B cell (primary cell): ENCODE measurements around the gene FKBP1B. TPM values are rescaled to one million over a fixed set of nuclear protein-coding genes. Genes with fewer than 3 reads are reported as not detected.

Source experiments
- ATAC-seq: fragments of 200-7000 bp; cut with Tn5 transposase; one replicate; pipeline ENCODE4 v1.10.0; 2021; ENCODE audit warnings: low read depth, mild to moderate bottlenecking, moderate number of reproducible peaks, moderate library complexity
- CTCF ChIA-PET: fragments of 350-600 bp; sonication (Branson Sonifier 250); formaldehyde crosslinking; loops from one replicate; lab custom pipeline; 2021; ENCODE audit warnings: antibody characterized with exemption, inconsistent platforms; lab: Charles Lee
- POLR2A ChIA-PET: fragments of 350-600 bp; sonication (Branson Sonifier 250); formaldehyde crosslinking; loops from one replicate; lab custom pipeline; 2021; ENCODE audit warnings: antibody characterized with exemption; lab: Charles Lee
- DNase-seq: peaks from one replicate; pipeline ENCODE4 v3.0.0; 2013
- H2AFZ ChIP-seq: 2 replicates; pipeline ENCODE4 v1.6.1; 2012; ENCODE audit warnings: mild to moderate bottlenecking, low read depth, low read length; ENCODE audit not compliant: insufficient read depth, poor library complexity, severe bottlenecking
- H3K27ac ChIP-seq, 2 donors: 1 replicate in 1 of 2; 2 replicates in 1 of 2; pipeline ENCODE4 v1.5.1; 2012 to 2013; ENCODE audit warnings: low read length in 2 of 2, mild to moderate bottlenecking in 2 of 2, moderate library complexity in 1 of 2
- H3K27me3 ChIP-seq, 4 experiments: fragments of 200-600 bp in 1 of 4; sonication (generic) in 1 of 4; replicated peaks in 1 of 4; 1 replicate in 2 of 4; 2 replicates in 2 of 4; pipeline versions ENCODE4 v1.6.1 to v1.7.0; 2013 to 2016; ENCODE audit warnings: low read length in 3 of 4, mild to moderate bottlenecking in 2 of 4, mixed read lengths in 1 of 4, moderate library complexity in 1 of 4; ENCODE audit not compliant: insufficient read depth in 4 of 4, control insufficient read depth in 3 of 4; ENCODE audit errors: control extremely low read depth in 1 of 4
- H3K36me3 ChIP-seq, 2 experiments: replicated peaks in 1 of 2; 1 replicate in 1 of 2; 2 replicates in 1 of 2; pipeline versions ENCODE4 v1.6.1 to v1.7.1; 2013; ENCODE audit warnings: low read length in 1 of 2; ENCODE audit not compliant: insufficient read depth in 2 of 2, control insufficient read depth in 1 of 2; ENCODE audit errors: control extremely low read depth in 1 of 2, extremely low read depth in 1 of 2
- H3K4me1 ChIP-seq, 2 donors: fragments of 200-600 bp in 1 of 2; sonication (generic) in 1 of 2; 1 replicate in 1 of 2; 2 replicates in 1 of 2; pipeline versions ENCODE4 v1.5.1 to v1.6.1; 2013 to 2017; ENCODE audit warnings: low read length in 2 of 2; ENCODE audit not compliant: control insufficient read depth in 2 of 2, insufficient read depth in 2 of 2
- H3K4me2 ChIP-seq: replicated peaks from 2 replicates; pipeline ENCODE3; 2012; ENCODE audit warnings: mild to moderate bottlenecking, low read depth, low read length; ENCODE audit not compliant: poor library complexity, severe bottlenecking
- H3K4me3 ChIP-seq, 5 experiments: fragments of 200-600 bp in 1 of 5; sonication (generic) in 1 of 5; 1 replicate in 3 of 5; 2 replicates in 2 of 5; pipeline versions ENCODE4 v1.5.1 to v1.7.0; 2011 to 2016; ENCODE audit warnings: low read length in 4 of 5, mild to moderate bottlenecking in 4 of 5, low read depth in 2 of 5, control low read depth in 1 of 5, moderate library complexity in 1 of 5; ENCODE audit not compliant: insufficient read depth in 1 of 5; ENCODE audit errors: control extremely low read depth in 1 of 5, extremely low read depth in 1 of 5
- H3K79me2 ChIP-seq: fragments of 200-600 bp; sonication (generic); one replicate; pipeline ENCODE4 v1.6.0; 2016; ENCODE audit warnings: low read length; ENCODE audit not compliant: control insufficient read depth, insufficient read depth
- H3K9ac ChIP-seq: fragments of 200-600 bp; sonication (generic); 2 replicates; pipeline ENCODE4 v1.6.1; 2017; ENCODE audit warnings: mild to moderate bottlenecking, low read length, moderate library complexity
- H3K9me3 ChIP-seq, 3 donors: one replicate each; pipeline versions ENCODE4 v1.6.1 to v1.7.1; 2013; ENCODE audit warnings: low read length in 2 of 3; ENCODE audit not compliant: control insufficient read depth in 2 of 3, insufficient read depth in 1 of 3; ENCODE audit errors: control extremely low read depth in 1 of 3
- H4K20me1 ChIP-seq: 2 replicates; pipeline ENCODE4 v1.6.0; 2012; ENCODE audit warnings: mild to moderate bottlenecking, low read length; ENCODE audit not compliant: insufficient read depth, control insufficient read depth, poor library complexity, severe bottlenecking
- H3K27ac Mint-ChIP-seq: one replicate; pipeline ENCODE4 v1.8.0; 2021; ENCODE audit warnings: mixed read lengths
- H3K27me3 Mint-ChIP-seq: one replicate; pipeline ENCODE4 v1.8.0; 2021; ENCODE audit warnings: mixed read lengths
- H3K4me1 Mint-ChIP-seq: one replicate; pipeline ENCODE4 v1.8.0; 2021; ENCODE audit warnings: mixed read lengths
- H3K4me3 Mint-ChIP-seq: one replicate; pipeline ENCODE4 v1.8.0; 2021; ENCODE audit warnings: mixed read lengths
- H3K9me3 Mint-ChIP-seq: one replicate; pipeline ENCODE4 v1.8.0; 2022; ENCODE audit warnings: mixed read lengths; ENCODE audit not compliant: insufficient read depth
- CTCF ChIP-seq: fragments of 200-600 bp; IDR thresholded peaks from one replicate; pipeline ENCODE4 v1.8.0; 2022; ENCODE audit warnings: antibody characterized with exemption, mild to moderate bottlenecking
- EZH2 ChIP-seq: IDR thresholded peaks from 2 replicates; pipeline ENCODE4 v1.6.1; 2012; ENCODE audit warnings: borderline replicate concordance, low read depth, mild to moderate bottlenecking, moderate library complexity, low read length; ENCODE audit not compliant: insufficient read depth, poor library complexity, severe bottlenecking
- WGBS: methylation state at CpG from one replicate; pipeline ENCODE4 v1.1.5; 2013; ENCODE audit warnings: missing lambda C conversion rate; ENCODE audit not compliant: insufficient coverage; 5-methylcytosine and 5-hydroxymethylcytosine counted together
- intact Hi-C: fragments of 100-400 bp; cut with micrococcal nuclease; formaldehyde crosslinking; loops from one replicate; pipeline ENCODE4 v1.10.0; 2022
- polyA plus RNA-seq: library from polyadenylated mRNA; depleted of rRNA; stranded (reverse); fragments of >200 nt; gene quantifications from 2 replicates; pipeline ENCODE4 v1.2.3, GENCODE V29; 2012
- total RNA-seq, 2 donors: library from RNA; stranded (reverse); fragments of 120-200 nt in 1 of 2; gene quantifications; 1 replicate in 1 of 2; 2 replicates in 1 of 2; pipeline versions ENCODE4 v1.2.3 to v1.2.4, GENCODE V29; 2013 to 2022

The FKBP1B gene
- total and polyA plus RNA-seq, 2 donors (not counting 1 experiment from before 2014, with no cell fraction given) = 0.85 to 3.8 TPM

DNA sequence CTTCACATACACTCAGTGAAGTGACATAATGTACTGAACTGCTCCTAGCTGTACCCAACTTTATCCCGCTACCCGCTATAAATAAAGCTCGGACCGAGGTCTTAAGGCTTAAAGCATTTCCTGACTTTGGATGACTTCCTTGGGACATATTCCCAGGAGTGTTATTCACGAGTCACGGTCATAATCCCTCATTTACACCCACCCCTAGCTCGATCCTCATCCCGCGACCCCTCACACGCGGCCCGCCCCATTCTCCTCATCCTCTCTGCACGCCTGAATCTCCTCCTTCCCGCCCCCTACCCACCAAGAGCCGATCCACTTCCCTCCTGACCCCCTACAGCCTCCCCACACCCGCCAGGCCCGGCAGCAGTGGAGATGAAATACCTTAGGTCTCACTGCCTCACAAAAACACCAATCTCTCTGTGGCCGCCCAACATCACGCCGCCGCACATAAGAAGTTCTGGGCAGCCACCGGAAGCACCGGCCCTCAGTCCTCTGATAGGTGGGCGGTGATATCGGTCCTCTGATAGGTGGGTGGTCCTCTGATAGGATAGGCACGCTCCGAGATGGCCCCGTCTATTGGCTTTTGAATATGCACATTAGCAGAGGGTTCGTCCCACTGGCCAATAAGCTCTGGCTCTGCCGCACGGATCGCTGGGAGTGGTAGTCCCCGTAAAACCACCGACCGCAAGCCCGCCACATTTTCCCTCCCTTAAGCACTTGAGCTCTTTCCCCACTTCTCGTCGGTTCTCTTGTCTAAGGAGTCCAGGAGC, 2.4 kb upstream of the FKBP1B start, which contains the start of gene WDCP:
TSS of gene WDCP (minus strand) at position 462 of the 773 bp plus-strand sequence. CDS start 7,897 bp downstream, outside the sequence.
- H3K9me3 Mint-ChIP-seq = no peaks in the 10 kb centered on the region
- ChIA-PET POLR2A (interaction anchor here (1.7 to 1.8 kb wide), 2 partner anchors 29 to 120 kb away, joined by 16 to 20 read pairs; partner anchors contain the start of genes ATAD2B and SF3B6), CTCF (interaction anchor here (1.0 to 2.0 kb wide), 6 partner anchors 19 to 222 kb away, joined by 3 to 18 read pairs (median 6); partner anchors contain the start of genes ATAD2B, SF3B6 and TP53I3)
- no peaks in the 10 kb centered on the region for H3K27me3 Mint-ChIP-seq
- H3K27ac ChIP-seq = peak within 1 kb of the TSS in 1 of 2 donors; percentile 79
- H3K4me1 ChIP-seq = peaks cover 24 to 26% of the 10 kb centered on the region in 2 donors
- no peaks in the 10 kb centered on the region for H4K20me1 ChIP-seq
- no peaks in the 10 kb centered on the region for H3K9me3 ChIP-seq
- peak; percentile 99 for ATAC-seq
- H3K4me1 Mint-ChIP-seq = peaks cover 25% of the 10 kb centered on the region
- H2AFZ ChIP-seq = peak within 1 kb of the TSS; percentile 97
- H3K4me3 ChIP-seq = peak within 1 kb of the TSS; percentile 53 to 92 (median 79)
- H3K79me2 ChIP-seq = peaks cover 18% of the 10 kb centered on the region
- H3K27ac Mint-ChIP-seq = peak within 1 kb of the TSS; percentile 86
- intact Hi-C loops = loop anchor here (1.0 to 2.0 kb wide), 6 partner anchors 29 to 1832 kb away; partner anchors contain the start of genes ASXL2, ATAD2B, CENPO and FAM228B
- peak within 1 kb of the TSS; percentile 92 for H3K9ac ChIP-seq
- H3K4me3 Mint-ChIP-seq = peak within 1 kb of the TSS; percentile 90
- H3K27me3 ChIP-seq = peaks cover 0 to 20% (median 2%) of the 10 kb centered on the region in 4 experiments
- DNase-seq = peak; percentile 95
- TF ChIP-seq EZH2 = no peak
- TF ChIP-seq CTCF = no peak
- H3K4me2 ChIP-seq = peak within 1 kb of the TSS; percentile 96
- 0% methylated on average over 32 of the region's 38 CpGs for WGBS
- no peaks in the 10 kb centered on the region for H3K36me3 ChIP-seq
